Measurements from ENCODE around the gene PEMT. TPM values are rescaled to one million over a fixed set of nuclear protein-coding genes. Genes with fewer than 3 reads are reported as not detected.

The PEMT gene
- total RNA-seq, 2 experiments from 2014 or later: 14.1 to 17.2 TPM

Other genes starting within 250 kb of the PEMT start
- 10 to 100 TPM; 14.9 to 15.0 TPM for gene MED9, start 114.7 kb downstream of the PEMT start, total RNA-seq
- under 1 TPM; 0.39 to 0.58 TPM for gene RASD1, start 95.3 kb downstream of the PEMT start, total RNA-seq
- gene RAI1, start 89.8 kb upstream of the PEMT start, total RNA-seq: 10 to 100 TPM; 24.4 to 24.6 TPM
- gene SREBF1, start 245.3 kb upstream of the PEMT start, total RNA-seq: 100 to 1,000 TPM; 212 to 254 TPM